Dermis microvascular lymphatic vessel endothelial cell (primary cell): ENCODE measurements around the gene POLR1H. TPM values are rescaled to one million over a fixed set of nuclear protein-coding genes. Genes with fewer than 3 reads are reported as not detected.

Source experiments
- DNase-seq, 2 donors: peaks; one replicate each; pipeline versions ENCODE4 v3.0.0 to v3.0.0-alpha.2; 2010; ENCODE audit warnings: low read depth in 2 of 2
- total RNA-seq: library from RNA; depleted of rRNA; stranded (reverse); fragments of >200 nt; gene quantifications from 2 replicates; pipeline ENCODE4 v1.2.1, GENCODE V29; 2014

POLR1H gene
- total RNA-seq, 1 donor from 2014 or later: 36.2 TPM

DNA sequence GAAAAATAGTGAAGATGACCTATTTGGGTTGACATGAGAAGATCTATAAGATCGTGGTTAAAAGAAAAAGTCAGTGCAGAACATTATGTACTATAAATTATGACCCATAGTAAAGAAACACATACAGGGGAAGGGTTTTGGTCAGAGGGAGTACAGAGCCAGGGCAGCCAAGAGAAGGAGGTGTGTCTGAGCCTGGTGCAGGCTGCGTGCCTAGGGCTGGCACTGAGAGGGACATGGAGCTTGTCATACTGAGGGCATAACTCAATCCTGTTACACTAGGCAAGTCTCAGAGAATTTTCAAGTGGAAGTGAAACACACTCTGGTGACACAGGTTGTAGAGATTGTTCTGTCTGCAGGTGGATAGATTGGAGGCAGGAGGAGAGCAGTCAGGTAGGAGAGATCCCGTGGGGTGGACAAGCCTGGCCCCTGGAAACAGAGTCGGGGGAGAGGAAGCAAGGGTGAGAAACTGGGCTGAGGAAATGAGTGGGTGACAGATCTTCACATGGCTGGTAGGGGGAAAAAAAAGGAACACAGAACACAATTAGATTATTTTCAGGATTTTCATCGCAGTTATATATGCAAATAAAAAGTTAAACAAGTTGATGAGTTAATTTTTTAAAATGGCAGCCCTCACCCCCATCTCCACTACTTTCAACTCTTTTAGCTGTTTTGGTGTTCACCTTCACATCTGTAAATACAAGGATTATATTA, 33.0 kb downstream of the POLR1H start:
- no peak for DNase-seq

DNA sequence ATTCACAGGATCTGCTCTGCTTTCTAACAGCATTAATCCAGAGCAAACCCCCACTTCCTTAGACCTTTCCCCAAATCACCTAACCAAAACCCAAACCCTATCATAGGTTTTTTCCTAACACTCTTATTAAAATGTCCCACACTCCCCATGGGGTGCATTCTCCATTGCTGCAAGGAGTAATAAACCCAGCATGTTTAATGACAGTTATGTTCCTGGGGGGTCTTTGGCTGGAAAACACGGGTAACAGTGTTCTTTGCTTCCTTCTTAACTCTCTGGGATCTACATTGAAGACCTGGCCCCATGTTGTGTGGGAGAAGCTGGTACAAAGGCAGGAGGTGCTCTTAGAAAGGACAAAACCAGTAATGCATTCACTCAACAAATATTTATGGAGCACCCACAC, 35.8 kb downstream of the POLR1H start:
- DNase-seq: no peak

- no peak for DNase-seq
Observed at GRCh38 chr6:30097902-30098768, 37.1 kb downstream of the POLR1H start.

GRCh38 chr6:30100154-30100553, 39.1 kb downstream of the POLR1H start:
- DNase-seq: no peak

GRCh38 chr6:30100585-30101443, 39.7 kb downstream of the POLR1H start:
- DNase-seq: peak in 1 of 2 donors; percentile 22

GRCh38 chr6:30101444-30102413, 40.7 kb downstream of the POLR1H start:
- DNase-seq: peak; percentile 52 to 85

GRCh38 chr6:30102414-30102969, 41.4 kb downstream of the POLR1H start:
- no peak for DNase-seq

- peak; percentile 51 to 86 for DNase-seq
Observed at GRCh38 chr6:30102970-30103871, 42.2 kb downstream of the POLR1H start.

GRCh38 chr6:30103872-30104179, 42.8 kb downstream of the POLR1H start:
- no peak for DNase-seq

DNA sequence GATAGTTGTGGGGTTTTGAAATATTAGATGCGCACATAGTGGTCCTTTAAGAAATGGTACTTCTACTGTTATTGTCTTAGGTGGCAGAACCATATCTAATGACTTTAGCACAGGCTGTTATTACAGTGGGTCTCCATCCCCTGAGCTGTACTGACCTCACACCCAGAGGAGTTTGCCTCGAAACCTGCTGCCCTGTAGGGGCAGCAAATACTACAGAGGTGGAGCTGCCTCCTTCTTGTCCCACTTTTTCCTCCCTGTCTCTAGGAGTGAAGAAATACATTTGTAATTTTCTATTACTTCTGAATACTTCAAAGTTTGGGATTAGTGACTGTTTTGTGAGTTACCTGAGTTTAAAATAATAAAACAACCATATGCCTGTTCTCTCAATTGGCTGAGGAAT, 43.6 kb downstream of the POLR1H start:
- DNase-seq: no peak

DNA sequence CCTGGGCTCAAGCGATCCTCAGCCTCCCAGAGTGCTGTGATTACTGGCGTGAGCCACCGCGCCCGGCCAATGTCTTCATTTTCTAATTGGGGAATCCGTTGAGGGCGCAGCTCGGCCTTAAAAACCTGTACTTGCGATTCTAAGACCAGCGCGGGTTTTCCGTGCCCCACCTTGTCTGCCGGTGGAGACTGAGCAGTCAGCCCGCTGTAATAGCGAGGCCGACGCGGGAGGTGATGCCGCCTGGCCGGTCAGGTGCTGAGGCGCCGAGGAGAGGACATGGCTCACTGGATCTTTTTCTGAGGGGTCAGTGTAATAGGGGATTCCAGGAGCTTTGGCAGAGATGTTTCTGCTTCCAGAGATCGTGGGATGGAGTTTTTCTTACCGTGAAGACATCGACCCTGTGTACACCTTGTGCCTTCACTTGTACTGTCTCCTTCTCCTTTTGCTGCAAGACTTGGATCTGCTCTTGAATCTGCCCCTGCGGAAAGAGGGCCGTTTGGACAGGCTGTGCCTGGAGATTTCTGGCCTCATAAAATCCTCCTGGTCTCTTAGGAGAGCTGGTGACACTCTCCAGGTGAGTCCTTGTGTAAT, 50.3 kb downstream of the POLR1H start:
- DNase-seq: no peak

DNA sequence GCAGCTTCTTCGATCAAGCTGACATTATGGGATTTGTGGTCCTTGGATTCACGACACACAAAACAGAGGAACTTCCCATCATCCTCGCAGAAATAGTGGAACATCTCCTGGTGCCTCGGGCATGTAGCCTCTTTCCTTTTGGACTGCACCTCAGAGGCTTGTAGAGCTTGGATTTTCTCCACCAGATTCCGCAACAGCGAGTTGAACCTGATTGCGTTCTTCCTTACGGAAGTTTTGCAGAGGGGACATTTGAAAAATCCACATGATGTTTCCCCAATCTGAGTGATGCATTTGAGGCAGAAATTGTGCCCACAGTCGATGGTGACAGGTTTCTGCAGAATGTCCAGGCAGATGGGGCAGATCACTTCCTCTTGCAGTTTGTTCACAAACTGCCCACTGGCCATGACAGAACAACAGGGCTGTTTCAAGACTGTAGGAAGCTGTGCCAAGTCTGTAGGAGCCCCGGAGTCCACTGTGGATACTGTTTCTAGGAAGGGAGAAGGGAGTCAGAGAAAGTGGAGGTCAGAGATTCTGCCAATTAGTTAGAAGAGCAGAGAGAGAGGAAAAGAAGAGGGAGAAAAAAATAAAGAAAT, 51.4 kb downstream of the POLR1H start:
- no peak for DNase-seq

DNA sequence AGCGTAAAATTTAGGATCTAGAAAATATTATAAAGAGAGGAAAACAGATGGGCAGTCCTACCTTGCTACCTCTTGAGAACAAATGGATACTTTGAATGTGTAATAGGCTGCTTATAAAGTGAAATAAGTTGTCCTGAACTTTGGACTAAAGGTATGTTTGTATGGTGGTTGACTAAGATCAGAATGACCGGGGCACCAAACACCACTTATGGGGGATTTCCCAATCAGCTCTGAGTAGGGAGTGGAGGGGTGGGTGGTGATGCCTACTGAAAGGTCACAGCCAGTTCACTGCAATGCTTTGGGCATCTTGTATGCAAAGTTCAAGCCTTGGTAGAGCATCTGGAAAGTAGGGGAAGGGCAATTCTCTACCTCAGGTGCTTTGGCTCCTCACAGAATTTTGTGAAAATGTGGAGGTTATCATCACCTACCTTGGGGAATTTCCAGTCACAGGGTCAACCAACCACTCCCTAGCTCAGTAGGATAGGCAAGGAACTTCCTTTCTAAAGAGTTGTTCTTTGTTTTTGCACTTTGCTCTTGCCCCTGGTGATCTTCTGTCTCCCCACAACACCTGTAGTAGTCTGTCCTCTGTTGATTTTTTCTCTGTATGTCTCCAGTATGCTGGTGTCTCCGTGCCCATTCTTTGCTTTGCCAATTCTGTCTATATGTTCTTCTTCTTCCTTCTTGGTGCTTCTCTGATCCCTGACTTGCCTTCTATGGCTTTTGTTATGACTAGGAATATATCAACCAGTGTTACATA, 52.1 kb downstream of the POLR1H start, which contains the start of gene TRIM31:
Gene TRIM31, minus strand, starts transcription at position 88 of the 757 bp plus-strand sequence. CDS start 285 bp downstream, outside the sequence.
- no peak for DNase-seq

- no peak for DNase-seq
Observed at GRCh38 chr6:30113841-30114240, 52.8 kb downstream of the POLR1H start.
